SK-N-SH (cell line): ENCODE data around the gene MEG3. TPM values are rescaled to one million over a fixed set of nuclear protein-coding genes. Genes with fewer than 3 reads are reported as not detected.

Experiments used
- CTCF ChIA-PET: fragments of 300-600, 350-600 bp; formaldehyde crosslinking; extraction: SDS; loops from one replicate; lab custom pipeline; 2021; lab: Yijun Ruan, JAX
- POLR2A ChIA-PET: fragments of 350-600 bp; sonication (Branson Sonifier 250); formaldehyde crosslinking; extraction: SDS; loops from one replicate; lab custom pipeline; 2020; ENCODE audit warnings: antibody characterized with exemption, inconsistent platforms; lab: Yijun Ruan, JAX
- DNase-seq: peaks from one replicate; pipeline ENCODE4 v3.0.0; 2012
- H2AFZ ChIP-seq: fragments of 200-600 bp; sonication (generic); 2 replicates; pipeline ENCODE4 v1.8.1; 2016; ENCODE audit warnings: antibody characterized with exemption, mild to moderate bottlenecking, low read depth
- H3F3A ChIP-seq: fragments of 200-600 bp; sonication (generic); replicated peaks from 2 replicates; pipeline ENCODE3; 2016; ENCODE audit warnings: antibody characterized with exemption, mild to moderate bottlenecking; ENCODE audit not compliant: insufficient read depth
- H3K27ac ChIP-seq, 2 experiments: fragments of 200-500 bp in 1 of 2; fragments of 200-600 bp in 1 of 2; sonication (Bioruptor generic) in 1 of 2; sonication (generic), shearing (Covaris generic) in 1 of 2; 2 replicates each; pipeline versions ENCODE4 v1.5.1 to v1.6.1; 2014 to 2016; ENCODE audit warnings: low read depth in 2 of 2, inconsistent platforms in 1 of 2, low read length in 1 of 2, mild to moderate bottlenecking in 1 of 2, mixed read lengths in 1 of 2
- H3K27me3 ChIP-seq: fragments of 200-600 bp; sonication (generic), shearing (Covaris generic); 2 replicates; pipeline ENCODE4 v1.6.1; 2016; ENCODE audit warnings: mixed run types; ENCODE audit not compliant: insufficient read depth
- H3K36me3 ChIP-seq, 2 experiments: fragments of 200-500 bp in 1 of 2; fragments of 200-600 bp in 1 of 2; sonication (Bioruptor generic) in 1 of 2; sonication (generic) in 1 of 2; replicated peaks in 1 of 2; 2 replicates each; pipeline versions ENCODE3 to v1.5.1; 2014 to 2016; ENCODE audit warnings: low read length in 1 of 2, mild to moderate bottlenecking in 1 of 2; ENCODE audit not compliant: insufficient read depth in 2 of 2, control insufficient read depth in 1 of 2
- H3K4me1 ChIP-seq, 2 experiments: fragments of 200-500 bp in 1 of 2; fragments of 200-600 bp in 1 of 2; sonication (Bioruptor generic) in 1 of 2; sonication (generic), shearing (Covaris generic) in 1 of 2; 2 replicates each; pipeline versions ENCODE4 v1.5.1 to v1.6.1; 2014 to 2016; ENCODE audit warnings: low read depth in 1 of 2, low read length in 1 of 2, mixed run types in 1 of 2; ENCODE audit not compliant: insufficient read depth in 2 of 2, control insufficient read depth in 1 of 2
- H3K4me2 ChIP-seq: fragments of 200-600 bp; sonication (generic), shearing (Covaris generic); 2 replicates; pipeline ENCODE4 v1.6.1; 2017; ENCODE audit warnings: mixed run types
- H3K4me3 ChIP-seq, 2 experiments: fragments of 200-500 bp in 1 of 2; fragments of 200-600 bp in 1 of 2; sonication (Bioruptor generic) in 1 of 2; sonication (generic), shearing (Covaris generic) in 1 of 2; 2 replicates each; pipeline versions ENCODE4 v1.5.1 to v1.8.1; 2014 to 2016; ENCODE audit warnings: low read depth in 2 of 2, inconsistent platforms in 1 of 2, low read length in 1 of 2, mild to moderate bottlenecking in 1 of 2, mixed read lengths in 1 of 2, moderate library complexity in 1 of 2
- H3K79me2 ChIP-seq: fragments of 200-600 bp; sonication (generic); 2 replicates; pipeline ENCODE4 v1.8.1; 2017; ENCODE audit warnings: mild to moderate bottlenecking; ENCODE audit not compliant: insufficient read depth
- H3K9ac ChIP-seq: fragments of 200-600 bp; sonication (generic); 2 replicates; pipeline ENCODE4 v1.6.1; 2017; ENCODE audit warnings: mixed run types
- H3K9me2 ChIP-seq: fragments of 200-600 bp; sonication (generic); 2 replicates; pipeline ENCODE4 v1.6.1; 2017; ENCODE audit warnings: mixed run types
- H3K9me3 ChIP-seq: fragments of 200-600 bp; sonication (generic); 2 replicates; pipeline ENCODE4 v1.6.1; 2017; ENCODE audit warnings: mixed run types, mild to moderate bottlenecking, moderate library complexity
- H4K20me1 ChIP-seq: fragments of 200-600 bp; sonication (generic); 2 replicates; pipeline ENCODE4 v1.6.1; 2017; ENCODE audit warnings: mild to moderate bottlenecking, mixed run types; ENCODE audit not compliant: insufficient read depth
- CHD2 ChIP-seq: fragments of 150-350 bp; IDR thresholded peaks from 2 replicates; pipeline ENCODE4 v1.6.1; 2018; ENCODE audit warnings: low read length; ENCODE audit not compliant: partially characterized antibody
- EP300 ChIP-seq, 2 experiments: IDR thresholded peaks; 2 replicates each; pipeline versions ENCODE4 v1.4.0 to v1.6.1; 2012; ENCODE audit warnings: borderline replicate concordance in 1 of 2, low read depth in 1 of 2, low read length in 1 of 2
- EZH2phosphoT487 ChIP-seq: fragments of 200-600 bp; sonication (generic); IDR thresholded peaks from 2 replicates; pipeline ENCODE4 v1.6.1; 2017; ENCODE audit warnings: low read depth, mixed run types, mild to moderate bottlenecking, antibody characterized with exemption, moderate library complexity, borderline replicate concordance
- FOXJ3 ChIP-seq: sonication (generic); formaldehyde crosslinking; IDR thresholded peaks from 2 replicates; pipeline ENCODE4 v1.5.1; 2020; ENCODE audit warnings: mild to moderate bottlenecking, missing genetic modification reagents
- GABPA ChIP-seq: IDR thresholded peaks from 2 replicates; pipeline ENCODE4 v1.4.0; 2012; ENCODE audit warnings: low read depth, mild to moderate bottlenecking
- GATA2 ChIP-seq: sonication (generic); formaldehyde crosslinking; IDR thresholded peaks from 2 replicates; pipeline ENCODE4 v1.5.0; 2020; ENCODE audit warnings: mild to moderate bottlenecking, missing genetic modification reagents
- JUND ChIP-seq: IDR thresholded peaks from 2 replicates; pipeline ENCODE4 v1.4.0; 2012
- MAX ChIP-seq: IDR thresholded peaks from 2 replicates; pipeline ENCODE4 v1.4.0; 2012; ENCODE audit warnings: low read depth
- MXI1 ChIP-seq: IDR thresholded peaks from 2 replicates; pipeline ENCODE4 v1.6.1; 2012; ENCODE audit warnings: mild to moderate bottlenecking, low read depth, low read length, improper control_type of control experiment
- NFIC ChIP-seq: IDR thresholded peaks from 2 replicates; pipeline ENCODE4 v1.4.0; 2012; ENCODE audit warnings: borderline replicate concordance
- NRF1 ChIP-seq: IDR thresholded peaks from 2 replicates; pipeline ENCODE4 v1.6.1; 2012; ENCODE audit warnings: low read depth, mild to moderate bottlenecking, low read length
- RAD21 ChIP-seq: IDR thresholded peaks from 2 replicates; pipeline ENCODE4 v1.6.1; 2012; ENCODE audit warnings: mild to moderate bottlenecking, low read length
- RCOR1 ChIP-seq: fragments of 150-350 bp; IDR thresholded peaks from 2 replicates; pipeline ENCODE4 v1.6.1; 2017; ENCODE audit warnings: antibody characterized with exemption, low read length
- REST ChIP-seq: IDR thresholded peaks from 2 replicates; pipeline ENCODE4 v1.6.1; 2012; ENCODE audit warnings: mild to moderate bottlenecking, low read depth, low read length, moderate library complexity
- RFX5 ChIP-seq: IDR thresholded peaks from 2 replicates; pipeline ENCODE4 v1.6.1; 2012; ENCODE audit warnings: mild to moderate bottlenecking, improper control_type of control experiment, low read length
- SIN3A ChIP-seq: IDR thresholded peaks from 2 replicates; pipeline ENCODE4 v1.6.1; 2012; ENCODE audit warnings: low read depth, mild to moderate bottlenecking, low read length, moderate library complexity, borderline replicate concordance
- TAF1 ChIP-seq: IDR thresholded peaks from 2 replicates; pipeline ENCODE4 v1.6.1; 2012; ENCODE audit warnings: low read depth, mild to moderate bottlenecking, low read length, moderate library complexity, borderline replicate concordance
- TEAD4 ChIP-seq: IDR thresholded peaks from 2 replicates; pipeline ENCODE4 v1.4.0; 2012; ENCODE audit warnings: mild to moderate bottlenecking, borderline replicate concordance; ENCODE audit not compliant: insufficient read depth
- YY1 ChIP-seq: IDR thresholded peaks from 2 replicates; pipeline ENCODE4 v1.4.0; 2012; ENCODE audit warnings: low read depth, mild to moderate bottlenecking
- WGBS: methylation state at CpG from one replicate; pipeline ENCODE4 v1.1.6; 2017; ENCODE audit warnings: low lambda C conversion rate; 5-methylcytosine and 5-hydroxymethylcytosine counted together
- polyA plus RNA-seq, 3 experiments: library from polyadenylated mRNA; depleted of rRNA; stranded (reverse); fragments of >200 nt; gene quantifications; 2 replicates each; pipeline ENCODE4 v1.2.3, GENCODE V29; 2012
- TF ChIP-seq, protein P1 (sequence below): IDR thresholded peaks from 2 replicates; pipeline ENCODE4 v1.4.0; 2012; ENCODE audit warnings: low read depth, borderline replicate concordance
- TF ChIP-seq, protein P2 (sequence below): fragments of 150-350 bp; IDR thresholded peaks from 2 replicates; pipeline ENCODE4 v1.6.1; 2017; ENCODE audit warnings: antibody characterized with exemption, low read length, low read depth, borderline replicate concordance
- TF ChIP-seq, protein P3 (sequence below): IDR thresholded peaks from 2 replicates; pipeline ENCODE4; 2012

MEG3 gene
- polyA plus RNA-seq, 1 of the 3 experiments (the other 2 are of a cell fraction): not detected

GRCh38 chr14:100777818-100778525 is 47.9 kb upstream of the MEG3 start:
- POLR2A ChIA-PET: interaction anchor here (0.8 to 2.4 kb wide), 14 partner anchors 45 to 355 kb away, joined by 3 to 14 read pairs (median 5); no protein-coding TSS in a partner anchor
- H4K20me1 ChIP-seq: no peaks in the 10 kb centered on the region
- no peaks in the 10 kb centered on the region for H3F3A ChIP-seq
- H3K9me3 ChIP-seq: no peaks in the 10 kb centered on the region
- H3K9ac ChIP-seq: no peak overlapping the region
- peak; percentile 64; the same call in 1 of the 2 replicates for TF ChIP-seq MXI1
- TF ChIP-seq REST: no peak
- TF ChIP-seq, protein P1, sequence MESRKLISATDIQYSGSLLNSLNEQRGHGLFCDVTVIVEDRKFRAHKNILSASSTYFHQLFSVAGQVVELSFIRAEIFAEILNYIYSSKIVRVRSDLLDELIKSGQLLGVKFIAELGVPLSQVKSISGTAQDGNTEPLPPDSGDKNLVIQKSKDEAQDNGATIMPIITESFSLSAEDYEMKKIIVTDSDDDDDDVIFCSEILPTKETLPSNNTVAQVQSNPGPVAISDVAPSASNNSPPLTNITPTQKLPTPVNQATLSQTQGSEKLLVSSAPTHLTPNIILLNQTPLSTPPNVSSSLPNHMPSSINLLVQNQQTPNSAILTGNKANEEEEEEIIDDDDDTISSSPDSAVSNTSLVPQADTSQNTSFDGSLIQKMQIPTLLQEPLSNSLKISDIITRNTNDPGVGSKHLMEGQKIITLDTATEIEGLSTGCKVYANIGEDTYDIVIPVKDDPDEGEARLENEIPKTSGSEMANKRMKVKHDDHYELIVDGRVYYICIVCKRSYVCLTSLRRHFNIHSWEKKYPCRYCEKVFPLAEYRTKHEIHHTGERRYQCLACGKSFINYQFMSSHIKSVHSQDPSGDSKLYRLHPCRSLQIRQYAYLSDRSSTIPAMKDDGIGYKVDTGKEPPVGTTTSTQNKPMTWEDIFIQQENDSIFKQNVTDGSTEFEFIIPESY: no peak
- TF ChIP-seq EP300 (IDR thresholded peaks at IDR 0.05; ENCODE audit: borderline replicate concordance in 1 of 2, low read depth in 1 of 2, low read length in 1 of 2): peak in 1 of 2 experiments; percentile 89; a peak in 2 of 4 replicates
- TF ChIP-seq, protein P2, sequence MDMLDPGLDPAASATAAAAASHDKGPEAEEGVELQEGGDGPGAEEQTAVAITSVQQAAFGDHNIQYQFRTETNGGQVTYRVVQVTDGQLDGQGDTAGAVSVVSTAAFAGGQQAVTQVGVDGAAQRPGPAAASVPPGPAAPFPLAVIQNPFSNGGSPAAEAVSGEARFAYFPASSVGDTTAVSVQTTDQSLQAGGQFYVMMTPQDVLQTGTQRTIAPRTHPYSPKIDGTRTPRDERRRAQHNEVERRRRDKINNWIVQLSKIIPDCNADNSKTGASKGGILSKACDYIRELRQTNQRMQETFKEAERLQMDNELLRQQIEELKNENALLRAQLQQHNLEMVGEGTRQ: no peak
- TF ChIP-seq YY1: no peak
- no peak for TF ChIP-seq TEAD4
- no peak for TF ChIP-seq NRF1
- TF ChIP-seq RCOR1: peak; percentile 61
- no peak for TF ChIP-seq EZH2phosphoT487
- TF ChIP-seq NFIC: no peak
- TF ChIP-seq SIN3A: no peak
- no peak; the same call in none of the 2 replicates for TF ChIP-seq GATA2 (CRISPR knock-in tag)
- TF ChIP-seq TAF1: no peak
- TF ChIP-seq RAD21: peak; percentile 25; the same call in 1 of the 2 replicates
- 0 out of 2 replicates have a peak, but pooled peaks have one; percentile 14 for TF ChIP-seq RFX5
- no peak for TF ChIP-seq CHD2
- TF ChIP-seq, protein P3, sequence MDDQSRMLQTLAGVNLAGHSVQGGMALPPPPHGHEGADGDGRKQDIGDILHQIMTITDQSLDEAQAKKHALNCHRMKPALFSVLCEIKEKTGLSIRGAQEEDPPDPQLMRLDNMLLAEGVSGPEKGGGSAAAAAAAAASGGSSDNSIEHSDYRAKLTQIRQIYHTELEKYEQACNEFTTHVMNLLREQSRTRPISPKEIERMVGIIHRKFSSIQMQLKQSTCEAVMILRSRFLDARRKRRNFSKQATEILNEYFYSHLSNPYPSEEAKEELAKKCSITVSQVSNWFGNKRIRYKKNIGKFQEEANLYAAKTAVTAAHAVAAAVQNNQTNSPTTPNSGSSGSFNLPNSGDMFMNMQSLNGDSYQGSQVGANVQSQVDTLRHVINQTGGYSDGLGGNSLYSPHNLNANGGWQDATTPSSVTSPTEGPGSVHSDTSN: no peak
- no peak for TF ChIP-seq MAX
- no peak for TF ChIP-seq GABPA
- TF ChIP-seq JUND: no peak
- peak; percentile 12; the same call in 1 of the 2 replicates for TF ChIP-seq FOXJ3 (CRISPR knock-in tag)
- TF ChIP-seq, all 33 proteins: peak for 6
- Histone ChIP-seq H3K4me1 (peaks cover 0 to 90% of the 10 kb centered on the region in 2 experiments; a peak in 2 of 4 replicates), H3K36me3 (no peaks in the 10 kb centered on the region), H2AFZ (no peak overlapping the region), H3K27ac (peak overlapping the region in 1 of 2 experiments; percentile 100; a peak in 2 of 4 replicates), H3K27me3 (no peaks in the 10 kb centered on the region), H3K9me2 (no peaks in the 10 kb centered on the region), H3K4me3 (no peak overlapping the region), H3K4me2 (no peak overlapping the region), H3K79me2 (no peaks in the 10 kb centered on the region)
- 57% methylated on average over 22 of the region's 22 CpGs for WGBS
- CTCF ChIA-PET: interaction anchor here (1.4 to 1.7 kb wide), 2 partner anchors 105 to 123 kb away, joined by 4 to 10 read pairs; no protein-coding TSS in a partner anchor
- DNase-seq: peak; percentile 77
